ENCODE results near the gene FBXO3. TPM values are rescaled to one million over a fixed set of nuclear protein-coding genes. Genes with fewer than 3 reads are reported as not detected.

FBXO3 gene
- total and polyA plus RNA-seq, 4 donors = 13.6 to 46.4 (median 23.4) TPM

GRCh38 chr11:33751878-33752277 lies 22.4 kb downstream of the FBXO3 start:
- Histone ChIP-seq H3K4me3 (no peak overlapping the region), H3K36me3 (ENCODE audit: control insufficient read depth in 4 of 4, insufficient read depth in 4 of 4, low read length in 4 of 4) (peaks cover 9 to 27% (median 18%) of the 10 kb centered on the region in 4 donors), H3K9me3 (ENCODE audit: control insufficient read depth in 4 of 4, insufficient read depth in 3 of 4, low read length in 3 of 4) (no peaks in the 10 kb centered on the region), H3K27ac (ENCODE audit: low read depth in 1 of 2, low read length in 1 of 2) (no peak overlapping the region), H3K4me1 (ENCODE audit: control insufficient read depth in 5 of 5, insufficient read depth in 5 of 5, low read length in 5 of 5) (peaks cover 0 to 18% (median 0%) of the 10 kb centered on the region in 5 donors), H3K27me3 (ENCODE audit: control insufficient read depth in 3 of 3, insufficient read depth in 3 of 3, low read length in 2 of 3) (no peaks in the 10 kb centered on the region), H3K9ac (ENCODE audit: insufficient read depth in 1 of 2, low read length in 2 of 2) (no peak overlapping the region)
- WGBS, 2 donors = 91 to 93% methylated on average over 3 of the region's 3 CpGs
- no peak for TF ChIP-seq CTCF (IDR thresholded peaks at IDR 0.05; ENCODE audit: control extremely low read depth, extremely low read depth)
- DNase-seq (no peak), ATAC-seq (ENCODE audit: insufficient read depth, low FRiP score) (no peak)

GRCh38 chr11:33747979-33748378 lies 26.3 kb downstream of the FBXO3 start:
- DNase-seq = peak in 2 of 3 donors; percentile 96 to 97
- ATAC-seq (ENCODE audit: insufficient read depth, low FRiP score) = no peak
- peaks cover 0 to 29% (median 0%) of the 10 kb centered on the region in 5 donors for H3K4me1 ChIP-seq (ENCODE audit: control insufficient read depth in 5 of 5, insufficient read depth in 5 of 5, low read length in 5 of 5)
- 30 to 61% methylated on average over 2 of the region's 2 CpGs for WGBS, 2 donors
- no peaks in the 10 kb centered on the region for H3K27me3 ChIP-seq (ENCODE audit: control insufficient read depth in 3 of 3, insufficient read depth in 3 of 3, low read length in 2 of 3)
- no peaks in the 10 kb centered on the region for H3K9me3 ChIP-seq (ENCODE audit: control insufficient read depth in 4 of 4, insufficient read depth in 3 of 4, low read length in 3 of 4)
- H3K27ac ChIP-seq (ENCODE audit: low read depth in 1 of 2, low read length in 1 of 2) = no peak overlapping the region
- H3K4me3 ChIP-seq = no peak overlapping the region
- peaks cover 7 to 23% (median 10%) of the 10 kb centered on the region in 4 donors for H3K36me3 ChIP-seq (ENCODE audit: control insufficient read depth in 4 of 4, insufficient read depth in 4 of 4, low read length in 4 of 4)
- TF ChIP-seq CTCF (IDR thresholded peaks at IDR 0.05; ENCODE audit: control extremely low read depth, extremely low read depth) = no peak
- no peak overlapping the region for H3K9ac ChIP-seq (ENCODE audit: insufficient read depth in 1 of 2, low read length in 2 of 2)

GRCh38 chr11:33743291-33743690 lies 31.0 kb downstream of the FBXO3 start:
- Histone ChIP-seq H3K9ac (ENCODE audit: insufficient read depth in 1 of 2, low read length in 2 of 2) (no peak overlapping the region), H3K27me3 (ENCODE audit: control insufficient read depth in 3 of 3, insufficient read depth in 3 of 3, low read length in 2 of 3) (no peaks in the 10 kb centered on the region), H3K4me1 (ENCODE audit: control insufficient read depth in 5 of 5, insufficient read depth in 5 of 5, low read length in 5 of 5) (peaks cover 0 to 22% (median 0%) of the 10 kb centered on the region in 5 donors), H3K9me3 (ENCODE audit: control insufficient read depth in 4 of 4, insufficient read depth in 3 of 4, low read length in 3 of 4) (no peaks in the 10 kb centered on the region), H3K36me3 (ENCODE audit: control insufficient read depth in 4 of 4, insufficient read depth in 4 of 4, low read length in 4 of 4) (peaks cover 1 to 13% (median 5%) of the 10 kb centered on the region in 4 donors), H3K27ac (ENCODE audit: low read depth in 1 of 2, low read length in 1 of 2) (no peak overlapping the region), H3K4me3 (no peak overlapping the region)
- TF ChIP-seq CTCF (IDR thresholded peaks at IDR 0.05; ENCODE audit: control extremely low read depth, extremely low read depth) = no peak
- 88 to 91% methylated on average over 5 of the region's 5 CpGs for WGBS, 2 donors
- peak in 2 of 3 donors; percentile 39 to 56 for DNase-seq
- ATAC-seq (ENCODE audit: insufficient read depth, low FRiP score) = no peak

Data from lung (tissue), 12 donors.